Suprapubic skin (tissue), 3 donors: Measurements from ENCODE around the gene STXBP5.

Source experiments
- CTCF ChIP-seq, 2 donors: fragments of 200-600 bp in 1 of 2; fragments of 450-650 bp in 1 of 2; sonication (generic) in 1 of 2; IDR thresholded peaks; one replicate each; pipeline ENCODE4 v1.5.1; 2016 to 2019; ENCODE audit warnings: antibody characterized with exemption in 2 of 2, mild to moderate bottlenecking in 1 of 2, moderate library complexity in 1 of 2
- POLR2AphosphoS5 ChIP-seq, 3 donors: sonication (generic); formaldehyde crosslinking; IDR thresholded peaks; one replicate each; pipeline ENCODE4 v1.6.1; 2017; ENCODE audit warnings: antibody characterized with exemption in 3 of 3

GRCh38 chr6:147204060-147204785 lies at the start of gene STXBP5:
- TF ChIP-seq CTCF (IDR thresholded peaks at IDR 0.05) (no peak), POLR2AphosphoS5 (IDR thresholded peaks at IDR 0.05) (peak in 1 of 3 donors; percentile 61)
